WERI-Rb-1 (cell line): ENCODE measurements around the gene C22orf15.

Source experiments
- DNase-seq: peaks from one replicate; pipeline ENCODE4 v3.0.0-alpha.2; 2020
- H3K27ac ChIP-seq: fragments of 250-450 bp; sonication (Bioruptor Pico); 2 replicates; pipeline ENCODE4 v1.5.1; 2020; ENCODE audit warnings: mild to moderate bottlenecking, moderate library complexity
- H3K27me3 ChIP-seq: fragments of 250-450 bp; sonication (Bioruptor Pico); 2 replicates; pipeline ENCODE4 v1.5.1; 2021; ENCODE audit warnings: mild to moderate bottlenecking, low read depth, moderate library complexity; ENCODE audit not compliant: insufficient read depth, severe bottlenecking
- H3K36me3 ChIP-seq: fragments of 250-450 bp; sonication (Bioruptor Pico); 2 replicates; pipeline ENCODE4 v1.5.1; 2020; ENCODE audit warnings: mild to moderate bottlenecking, moderate library complexity
- H3K4me3 ChIP-seq: 2 replicates; pipeline ENCODE4 v1.5.1; 2011; ENCODE audit warnings: low read depth, mild to moderate bottlenecking, control low read depth, low read length
- H3K9me3 ChIP-seq: fragments of 250-450 bp; sonication (Bioruptor Pico); 2 replicates; pipeline ENCODE4 v1.5.1; 2021; ENCODE audit warnings: mild to moderate bottlenecking, moderate library complexity; ENCODE audit not compliant: severe bottlenecking
- CTCF ChIP-seq: IDR thresholded peaks from 2 replicates; pipeline ENCODE4 v1.5.1; 2011; ENCODE audit warnings: low read depth, mild to moderate bottlenecking, control low read depth, inconsistent platforms, low read length

The C22orf15 gene

GRCh38 chr22:23800297-23801237 is 37.8 kb downstream of the C22orf15 start:
- Histone ChIP-seq H3K4me3 (no peak overlapping the region), H3K27me3 (no peaks in the 10 kb centered on the region), H3K9me3 (no peaks in the 10 kb centered on the region), H3K27ac (no peak overlapping the region), H3K36me3 (peaks cover 86% of the 10 kb centered on the region)
- no peak for DNase-seq
- TF ChIP-seq CTCF, result no peak

GRCh38 chr22:23801238-23801821 is 38.5 kb downstream of the C22orf15 start:
- no peak overlapping the region for H3K27ac ChIP-seq
- no peak for DNase-seq

GRCh38 chr22:23801886-23802377 is 39.1 kb downstream of the C22orf15 start:
- Histone ChIP-seq H3K27me3 (no peaks in the 10 kb centered on the region), H3K36me3 (peaks cover 87% of the 10 kb centered on the region), H3K27ac (no peak overlapping the region), H3K9me3 (no peaks in the 10 kb centered on the region), H3K4me3 (no peak overlapping the region)
- TF ChIP-seq CTCF, result no peak
- no peak for DNase-seq

More at GRCh38 chr22:23801238-23801821, 38.5 kb downstream of the C22orf15 start:
- Histone ChIP-seq H3K9me3 (no peaks in the 10 kb centered on the region), H3K4me3 (no peak overlapping the region), H3K36me3 (peaks cover 87% of the 10 kb centered on the region), H3K27me3 (no peaks in the 10 kb centered on the region)
- no peak for TF ChIP-seq CTCF

- H3K4me3 ChIP-seq, result no peak overlapping the region
- peaks cover 83% of the 10 kb centered on the region for H3K36me3 ChIP-seq
These were observed 40.4 kb downstream of the C22orf15 start for GRCh38 chr22:23803001-23803819.

More at GRCh38 chr22:23803001-23803819, 40.4 kb downstream of the C22orf15 start:
- no peak for TF ChIP-seq CTCF
- H3K27ac ChIP-seq, result no peak overlapping the region
- no peaks in the 10 kb centered on the region for H3K9me3 ChIP-seq
- DNase-seq, result no peak
- no peaks in the 10 kb centered on the region for H3K27me3 ChIP-seq
